NCI-H1930 (cell line): ENCODE data around the gene ZNF490.

ENCODE experiments used
- DNase-seq, 2 experiments: peaks; one replicate each; lab custom pipeline; 2025; lab: John Stamatoyannopoulos, UW

Gene ZNF490

GRCh38 chr19:12543855-12544254, 66.8 kb downstream of the ZNF490 start:
- no peak for DNase-seq
